Measurements from ENCODE around the gene SEH1L.
"Not testable (repeated sequence)": the region's sequence is repeated elsewhere in the genome, so short reads cannot be mapped to it uniquely, and the experiment has no call there.

SEH1L gene

GRCh38 chr18:12943215-12943614, 4.6 kb upstream of the SEH1L start:
- no peak for DNase-seq (ENCODE audit: low read depth in 2 of 2)

GRCh38 chr18:12944709-12945108, 3.1 kb upstream of the SEH1L start:
- no peak for DNase-seq (ENCODE audit: low read depth in 2 of 2)

DNA sequence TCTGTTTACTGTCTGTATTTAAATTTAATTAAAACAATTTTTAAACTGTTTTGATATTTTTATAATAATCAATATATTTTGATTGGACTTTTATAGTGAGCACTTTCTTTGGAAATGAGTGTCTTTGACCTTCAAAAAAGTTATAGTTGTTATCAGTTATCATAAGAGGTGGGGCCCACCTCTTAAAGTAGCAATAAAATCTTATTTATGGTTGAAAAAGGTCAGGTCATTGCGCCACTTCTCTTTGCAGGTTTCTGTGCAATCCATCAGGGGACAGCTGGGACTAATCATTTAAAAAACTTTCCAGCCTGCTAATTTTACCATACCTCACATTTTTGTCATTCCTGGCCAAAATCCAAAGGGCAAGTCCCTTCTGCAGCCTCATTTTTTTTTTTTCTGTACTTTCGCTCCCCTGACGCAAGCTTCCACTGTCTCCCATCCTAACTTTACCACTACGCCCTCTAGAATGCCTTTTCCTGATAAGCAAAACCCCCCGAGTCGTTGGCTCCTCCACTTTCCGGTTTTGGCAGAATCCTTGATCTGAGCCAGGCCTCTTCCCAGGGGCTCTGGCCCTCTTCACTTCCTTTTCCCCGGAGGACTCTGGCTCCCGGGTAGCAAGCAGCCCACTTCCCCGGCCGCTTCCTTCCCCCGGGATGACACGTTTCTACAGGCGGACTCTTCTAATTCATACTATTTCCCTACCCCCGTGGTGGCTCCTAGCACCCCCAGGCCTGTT, 1.1 kb upstream of the SEH1L start:
- DNase-seq (ENCODE audit: low read depth in 2 of 2), result no peak

DNA sequence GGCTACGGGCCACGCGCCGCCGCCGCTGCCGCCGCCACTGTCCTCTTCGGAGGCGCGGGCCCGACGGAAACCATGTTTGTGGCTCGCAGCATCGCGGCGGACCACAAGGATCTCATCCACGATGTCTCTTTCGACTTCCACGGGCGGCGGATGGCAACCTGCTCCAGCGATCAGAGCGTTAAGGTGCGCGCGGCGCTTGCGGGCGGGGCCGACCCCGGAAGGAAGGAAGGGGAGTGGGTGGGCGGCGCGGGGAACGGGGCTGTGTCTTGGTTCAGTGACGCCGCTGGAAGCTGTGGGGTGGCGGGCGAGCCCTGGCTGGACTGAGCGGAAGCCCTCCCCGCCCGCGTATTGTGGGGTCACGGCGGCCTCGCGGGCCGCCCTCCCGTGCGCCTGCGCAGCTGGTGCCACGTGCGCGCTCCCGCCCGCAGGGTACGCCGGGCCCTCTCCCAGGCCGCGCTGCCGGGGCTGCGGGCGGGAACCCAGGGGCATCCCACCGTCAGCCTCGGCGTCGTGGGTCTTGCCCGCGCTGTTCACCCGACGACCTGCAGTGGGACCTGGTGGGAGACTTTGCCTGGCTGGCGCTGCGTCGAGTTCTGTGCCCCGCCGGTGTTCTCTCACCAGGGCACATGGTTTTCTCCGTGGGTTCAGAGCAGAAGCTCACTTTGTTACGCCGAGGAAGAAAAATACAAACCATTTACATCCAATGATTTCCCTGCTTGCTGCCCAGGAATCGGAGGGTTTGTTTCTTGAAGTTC, 416 bp downstream of the SEH1L start:
- peak; percentile 93 to 97 for DNase-seq (ENCODE audit: low read depth in 2 of 2)

DNA sequence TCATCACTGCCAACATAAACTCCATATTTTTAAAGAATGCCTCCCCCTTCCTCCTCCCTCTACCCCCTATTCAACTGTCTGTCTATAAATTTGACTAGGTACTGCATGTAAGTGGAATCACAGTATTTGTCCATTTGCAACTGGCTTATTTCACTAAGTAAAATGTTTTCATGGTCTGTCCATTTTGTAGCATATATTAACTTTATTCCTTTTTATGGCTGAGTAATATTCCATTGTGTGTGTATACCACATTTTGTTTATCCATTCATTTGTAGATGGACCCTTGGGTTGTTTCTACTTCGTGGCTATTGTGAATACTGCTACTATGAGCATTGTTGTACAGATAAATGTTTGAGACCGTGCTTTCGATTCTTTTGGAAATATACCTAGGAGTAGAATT, 10.7 kb downstream of the SEH1L start:
- DNase-seq (ENCODE audit: low read depth in 2 of 2), result no peak

DNA sequence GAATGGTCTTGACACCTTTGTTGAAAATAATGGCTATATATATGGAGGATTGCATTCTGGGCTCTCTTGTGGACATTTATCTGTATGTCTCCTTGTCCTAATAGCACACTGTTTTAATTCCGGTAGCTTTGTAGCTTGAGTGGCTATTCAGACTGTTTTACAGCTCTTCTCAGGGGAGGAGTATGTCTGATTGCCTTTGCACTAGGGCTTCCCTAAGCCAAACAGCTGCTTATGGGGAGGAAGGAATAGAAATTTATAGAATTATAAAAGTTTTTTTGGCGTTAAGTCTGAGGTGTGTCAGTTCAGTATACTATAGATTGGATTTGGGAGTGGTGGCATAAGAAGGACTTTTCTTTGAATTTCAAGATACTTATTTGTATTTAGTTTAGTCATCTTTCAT, 12.6 kb downstream of the SEH1L start:
- DNase-seq (ENCODE audit: low read depth in 2 of 2), result no peak

GRCh38 chr18:12960853-12961397, 13.1 kb downstream of the SEH1L start:
- DNase-seq (ENCODE audit: low read depth in 2 of 2), result no peak

DNA sequence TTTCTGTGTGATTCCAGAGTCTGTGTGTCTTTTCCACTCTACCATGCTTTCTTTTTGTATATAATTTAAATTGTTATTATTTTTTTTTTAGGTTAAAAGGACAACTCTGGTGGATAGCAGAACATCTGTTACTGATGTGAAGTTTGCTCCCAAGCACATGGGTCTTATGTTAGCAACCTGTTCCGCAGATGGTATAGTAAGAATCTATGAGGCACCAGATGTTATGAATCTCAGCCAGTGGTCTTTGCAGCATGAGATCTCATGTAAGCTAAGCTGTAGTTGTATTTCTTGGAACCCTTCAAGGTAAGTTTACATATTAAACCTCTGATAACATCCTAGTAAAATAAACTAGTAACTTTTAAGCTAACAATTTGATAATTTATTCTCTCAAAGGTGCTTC, 15.3 kb downstream of the SEH1L start:
- no peak for DNase-seq (ENCODE audit: low read depth in 2 of 2)

GRCh38 chr18:12968115-12968514, 20.3 kb downstream of the SEH1L start:
- no peak for DNase-seq (ENCODE audit: low read depth in 2 of 2)

- no peak for DNase-seq (ENCODE audit: low read depth in 2 of 2)
Observed at GRCh38 chr18:12968619-12969018, 20.8 kb downstream of the SEH1L start.

- DNase-seq (ENCODE audit: low read depth in 2 of 2), result no peak
Observed at GRCh38 chr18:12973562-12974213, 25.9 kb downstream of the SEH1L start.

GRCh38 chr18:12975488-12975887, 27.7 kb downstream of the SEH1L start:
- no peak for DNase-seq (ENCODE audit: low read depth in 2 of 2)

GRCh38 chr18:12976305-12976704, 28.5 kb downstream of the SEH1L start:
- DNase-seq (ENCODE audit: low read depth in 2 of 2), result no peak

DNA sequence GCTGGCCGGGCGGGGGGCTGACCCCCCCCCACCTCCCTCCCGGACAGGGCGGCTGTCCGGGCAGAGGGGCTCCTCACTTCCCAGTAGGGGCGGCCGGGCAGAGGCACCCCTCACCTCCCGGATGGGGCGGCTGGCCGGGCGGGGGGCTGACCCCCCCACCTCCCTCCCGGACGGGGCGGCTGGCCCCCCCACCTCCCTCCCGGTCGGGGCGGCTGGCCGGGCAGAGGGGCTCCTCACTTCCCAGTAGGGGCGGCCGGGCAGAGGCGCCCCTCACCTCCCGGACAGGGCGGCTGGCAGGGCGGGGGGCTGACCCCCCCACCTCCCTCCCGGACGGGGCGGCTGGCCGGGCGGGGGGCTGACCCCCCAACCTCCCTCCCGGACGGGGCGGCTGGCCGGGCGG, 32.3 kb downstream of the SEH1L start:
- DNase-seq (ENCODE audit: low read depth in 2 of 2), result not testable (repeated sequence)

- no peak for DNase-seq (ENCODE audit: low read depth in 2 of 2)
Observed at GRCh38 chr18:12989397-12990122, 41.7 kb downstream of the SEH1L start.

GRCh38 chr18:12990123-12990475, 42.3 kb downstream of the SEH1L start:
- DNase-seq (ENCODE audit: low read depth in 2 of 2), result no peak

GRCh38 chr18:12990641-12990966, 42.8 kb downstream of the SEH1L start:
- no peak for DNase-seq (ENCODE audit: low read depth in 2 of 2)

- DNase-seq (ENCODE audit: low read depth in 2 of 2), result peak; percentile 92 to 93
Observed at GRCh38 chr18:12990967-12991820, 43.4 kb downstream of the SEH1L start, which contains the start of gene CEP192. CEP192 (plus strand) TSS chr18:12991362; CDS start chr18:12999425, 8,063 bp downstream.

DNA sequence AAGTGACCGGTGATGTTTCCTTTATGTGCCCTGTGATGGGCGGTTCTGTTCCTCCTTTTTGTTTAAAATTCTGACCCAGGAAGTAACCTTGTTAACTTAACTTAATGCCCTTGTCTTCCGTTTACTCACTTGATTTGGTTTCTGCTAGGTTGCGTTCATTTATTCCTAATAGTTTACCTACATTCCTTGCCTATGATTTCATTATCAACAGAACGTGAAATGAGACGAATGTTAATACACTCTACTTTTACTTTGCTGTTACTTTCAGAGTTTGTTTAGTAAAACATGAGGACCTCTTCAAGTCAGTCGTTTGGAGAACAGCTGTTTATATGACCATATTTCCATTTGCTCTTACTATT, 44.0 kb downstream of the SEH1L start:
- no peak for DNase-seq (ENCODE audit: low read depth in 2 of 2)

- no peak for DNase-seq (ENCODE audit: low read depth in 2 of 2)
Observed at GRCh38 chr18:12993439-12993838, 45.6 kb downstream of the SEH1L start.

DNA sequence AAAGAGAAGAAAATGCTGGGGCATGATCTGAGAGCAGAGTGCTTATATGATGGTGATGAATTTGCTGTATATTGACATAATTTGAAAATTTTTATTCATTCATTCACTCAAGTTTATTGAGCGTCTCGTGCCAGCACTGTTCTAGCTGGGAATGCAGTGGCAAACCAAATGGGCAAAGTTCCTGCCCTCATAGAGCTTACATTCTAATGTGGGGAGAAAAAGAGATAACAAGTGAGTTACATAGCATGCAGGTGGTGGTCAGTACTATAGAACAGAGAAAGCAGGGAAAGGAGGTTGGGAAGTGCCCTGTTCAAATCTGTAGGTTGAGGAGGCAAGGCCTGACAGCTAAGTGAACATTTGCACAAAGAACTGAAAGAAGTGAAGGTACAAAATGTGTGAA, 47.6 kb downstream of the SEH1L start:
- DNase-seq (ENCODE audit: low read depth in 2 of 2), result no peak

Measured in stimulated activated CD8-positive, alpha-beta memory T cell treated with anti-CD3 and anti-CD28 coated beads, Interleukin-7, amount 100 ng/mL, for 1 hour (primary cell).